H1 (cell line): Measurements from ENCODE around the gene SPDYC. TPM values are rescaled to one million over a fixed set of nuclear protein-coding genes. Genes with fewer than 3 reads are reported as not detected.

Experiments
- CTCF ChIA-PET: fragments of 300-600 bp; sonication (Branson Sonifier 250); formaldehyde crosslinking; loops from one replicate; lab custom pipeline; 2021; ENCODE audit not compliant: partially characterized antibody; lab: Charles Lee
- POLR2A ChIA-PET: fragments of 300-600 bp; sonication (Branson Sonifier 250); formaldehyde crosslinking; loops from one replicate; lab custom pipeline; 2021; ENCODE audit warnings: inconsistent platforms; ENCODE audit not compliant: partially characterized antibody; lab: Charles Lee
- DNase-seq, 2 experiments: peaks; one replicate each; pipeline versions ENCODE4 v3.0.0 to v3.0.0-alpha.2; 2010 to 2022; ENCODE audit warnings: low spot score in 2 of 2, low read depth in 1 of 2, mixed read lengths in 1 of 2
- FAIRE-seq: peaks from 2 replicates; lab custom pipeline; 2011; peaks lifted over from hg19 to GRCh38; lab: Jason Lieb, UNC
- H2AFZ ChIP-seq: 2 replicates; pipeline ENCODE4 v1.8.1; 2012; ENCODE audit warnings: low read length, inconsistent platforms
- H2AK5ac ChIP-seq: 2 replicates; pipeline ENCODE4 v1.6.1; 2013; ENCODE audit warnings: low read depth, low read length
- H2BK120ac ChIP-seq: replicated peaks from 2 replicates; pipeline ENCODE3; 2013; ENCODE audit warnings: low read depth, low read length, inconsistent platforms
- H2BK12ac ChIP-seq: 2 replicates; pipeline ENCODE4 v1.6.1; 2013; ENCODE audit warnings: low read depth, low read length
- H2BK15ac ChIP-seq: 2 replicates; pipeline ENCODE4 v1.6.1; 2013; ENCODE audit warnings: low read length
- H2BK20ac ChIP-seq: 2 replicates; pipeline ENCODE4 v1.6.1; 2013; ENCODE audit warnings: low read length
- H2BK5ac ChIP-seq: 2 replicates; pipeline ENCODE4 v1.6.1; 2013; ENCODE audit warnings: low read depth, low read length
- H3K14ac ChIP-seq: 2 replicates; pipeline ENCODE4 v1.6.1; 2013; ENCODE audit warnings: inconsistent platforms; ENCODE audit not compliant: insufficient read length
- H3K18ac ChIP-seq: 2 replicates; pipeline ENCODE4 v1.6.1; 2013; ENCODE audit warnings: low read length; ENCODE audit errors: extremely low read depth
- H3K23ac ChIP-seq: 2 replicates; pipeline ENCODE4 v1.6.1; 2013; ENCODE audit warnings: inconsistent platforms; ENCODE audit not compliant: insufficient read length
- H3K23me2 ChIP-seq: 2 replicates; pipeline ENCODE4 v1.6.1; 2013; ENCODE audit warnings: low read depth, low read length
- H3K27ac ChIP-seq: 2 replicates; pipeline ENCODE4 v1.6.1; 2011; ENCODE audit warnings: low read depth, low read length, inconsistent platforms
- H3K27me3 ChIP-seq, 4 experiments: replicated peaks in 1 of 4; 1 replicate in 1 of 4; 2 replicates in 3 of 4; pipeline versions ENCODE4 v1.6.1 to v1.8.1; 2011 to 2013; ENCODE audit warnings: low read length in 3 of 4, mild to moderate bottlenecking in 3 of 4, inconsistent platforms in 2 of 4, mixed read lengths in 2 of 4, moderate library complexity in 1 of 4; ENCODE audit not compliant: control insufficient read depth in 3 of 4, insufficient read depth in 3 of 4; ENCODE audit errors: extremely low read depth in 1 of 4
- H3K36me3 ChIP-seq, 4 experiments: 2 replicates each; pipeline versions ENCODE4 v1.6.1 to v1.8.1; 2011 to 2013; ENCODE audit warnings: mild to moderate bottlenecking in 4 of 4, low read length in 3 of 4, moderate library complexity in 2 of 4, control low read depth in 1 of 4, inconsistent platforms in 1 of 4; ENCODE audit not compliant: insufficient read depth in 4 of 4, control insufficient read depth in 2 of 4
- H3K4ac ChIP-seq: replicated peaks from 2 replicates; pipeline ENCODE3; 2013; ENCODE audit warnings: low read length, low read depth, mixed read lengths, inconsistent platforms; ENCODE audit not compliant: insufficient read length
- H3K4me1 ChIP-seq, 4 experiments: replicated peaks in 1 of 4; 1 replicate in 1 of 4; 2 replicates in 3 of 4; pipeline versions ENCODE4 v1.6.1 to v1.8.1; 2011 to 2013; ENCODE audit warnings: low read length in 3 of 4, inconsistent platforms in 2 of 4, mixed read lengths in 1 of 4; ENCODE audit not compliant: insufficient read depth in 4 of 4, control insufficient read depth in 3 of 4
- H3K4me2 ChIP-seq, 2 experiments: 2 replicates each; pipeline versions ENCODE4 v1.6.1 to v1.8.1; 2011 to 2013; ENCODE audit warnings: low read depth in 2 of 2, low read length in 2 of 2, control low read depth in 1 of 2, inconsistent platforms in 1 of 2, mild to moderate bottlenecking in 1 of 2; ENCODE audit not compliant: insufficient read depth in 1 of 2
- H3K4me3 ChIP-seq, 4 experiments: fragments of 200-600, 300-600 bp in 1 of 4; sonication (generic), shearing (Covaris generic), sonication (Bioruptor Twin) in 1 of 4; 2 replicates each; pipeline versions ENCODE4 v1.5.1 to v1.8.1; 2011 to 2016; ENCODE audit warnings: low read length in 4 of 4, low read depth in 3 of 4, control low read depth in 2 of 4, inconsistent platforms in 2 of 4, mild to moderate bottlenecking in 2 of 4, mixed read lengths in 1 of 4, moderate library complexity in 1 of 4; ENCODE audit not compliant: insufficient read depth in 2 of 4; ENCODE audit errors: extremely low read depth in 1 of 4
- H3K56ac ChIP-seq: replicated peaks from 2 replicates; pipeline ENCODE3; 2013; ENCODE audit warnings: low read depth, mild to moderate bottlenecking, mixed read lengths, low read length, inconsistent platforms; ENCODE audit not compliant: insufficient read length
- H3K79me1 ChIP-seq: 2 replicates; pipeline ENCODE4 v1.6.1; 2013; ENCODE audit warnings: low read depth, low read length, control low read depth
- H3K79me2 ChIP-seq, 2 experiments: 2 replicates each; pipeline versions ENCODE4 v1.6.1 to v1.8.1; 2012 to 2013; ENCODE audit warnings: low read length in 2 of 2, mild to moderate bottlenecking in 2 of 2, inconsistent platforms in 1 of 2; ENCODE audit not compliant: insufficient read depth in 2 of 2, control insufficient read depth in 1 of 2
- H3K9ac ChIP-seq, 4 experiments: replicated peaks in 1 of 4; 1 replicate in 1 of 4; 2 replicates in 3 of 4; pipeline versions ENCODE4 v1.6.1 to v1.8.1; 2011 to 2013; ENCODE audit warnings: low read depth in 3 of 4, low read length in 3 of 4, control low read depth in 2 of 4, mild to moderate bottlenecking in 2 of 4, moderate library complexity in 2 of 4, inconsistent platforms in 1 of 4; ENCODE audit errors: extremely low read depth in 1 of 4
- H3K9me3 ChIP-seq, 2 experiments: 2 replicates each; pipeline versions ENCODE4 v1.6.1 to v1.8.1; 2012 to 2013; ENCODE audit warnings: mild to moderate bottlenecking in 2 of 2, moderate library complexity in 2 of 2, control low read depth in 1 of 2, inconsistent platforms in 1 of 2, low read depth in 1 of 2, low read length in 1 of 2, mixed read lengths in 1 of 2; ENCODE audit not compliant: insufficient read depth in 2 of 2
- H4K20me1 ChIP-seq, 2 experiments: replicated peaks in 1 of 2; 2 replicates each; pipeline versions ENCODE3 to v1.8.1; 2011 to 2013; ENCODE audit warnings: inconsistent platforms in 2 of 2, low read length in 2 of 2, mild to moderate bottlenecking in 1 of 2; ENCODE audit not compliant: insufficient read depth in 2 of 2, control insufficient read depth in 1 of 2
- H4K5ac ChIP-seq: 2 replicates; pipeline ENCODE4 v1.6.1; 2013; ENCODE audit warnings: low read length, low read depth, mixed read lengths, inconsistent platforms; ENCODE audit not compliant: insufficient read length
- H4K8ac ChIP-seq: 2 replicates; pipeline ENCODE4 v1.8.0; 2013; ENCODE audit warnings: mild to moderate bottlenecking, moderate library complexity, low read length, inconsistent platforms; ENCODE audit not compliant: insufficient read depth; ENCODE audit errors: extremely low read depth
- H4K91ac ChIP-seq: replicated peaks from 2 replicates; pipeline ENCODE3; 2013; ENCODE audit warnings: low read length, mixed read lengths, inconsistent platforms; ENCODE audit not compliant: insufficient read length
- E2F6 ChIP-seq: IDR thresholded peaks from 2 replicates; pipeline ENCODE4 v1.6.1; 2012; ENCODE audit warnings: inconsistent platforms
- GABPA ChIP-seq: IDR thresholded peaks from 2 replicates; pipeline ENCODE4 v1.6.1; 2011; ENCODE audit warnings: mild to moderate bottlenecking, low read length, moderate library complexity, borderline replicate concordance; ENCODE audit not compliant: insufficient read depth
- KDM1A ChIP-seq: fragments of 200-600, 300-600 bp; sonication (generic); IDR thresholded peaks from 2 replicates; pipeline ENCODE4 v1.7.1; 2016; ENCODE audit warnings: mild to moderate bottlenecking, low read length, borderline replicate concordance
- KDM4A ChIP-seq: IDR thresholded peaks from one replicate; pipeline ENCODE4 v1.7.1; 2012; ENCODE audit warnings: low read depth, mild to moderate bottlenecking, moderate library complexity, low read length, inconsistent platforms; ENCODE audit not compliant: severe bottlenecking
- NANOG ChIP-seq: IDR thresholded peaks from 2 replicates; pipeline ENCODE4 v1.6.1; 2011; ENCODE audit warnings: low read length, low read depth, mild to moderate bottlenecking, inconsistent platforms; ENCODE audit not compliant: insufficient read depth, poor library complexity, severe bottlenecking
- PHF8 ChIP-seq: fragments of 200-600 bp; sonication (generic); conservative IDR thresholded peaks from 2 replicates; pipeline ENCODE4 v1.7.1; 2012; ENCODE audit warnings: low read depth, mild to moderate bottlenecking, inconsistent platforms, low read length, moderate library complexity
- RNF2 ChIP-seq: fragments of 200-900, 300-1000 bp; sonication (generic); IDR thresholded peaks from 2 replicates; pipeline ENCODE4 v1.7.1; 2016; ENCODE audit warnings: borderline replicate concordance, low read depth, mild to moderate bottlenecking, antibody characterized with exemption, low read length; ENCODE audit not compliant: poor library complexity, severe bottlenecking; ENCODE audit errors: missing control alignments
- SAP30 ChIP-seq: fragments of 300-600 bp; sonication (generic); IDR thresholded peaks from 2 replicates; pipeline ENCODE4 v1.7.1; 2012; ENCODE audit warnings: low read length, moderate library complexity, mild to moderate bottlenecking, inconsistent platforms; ENCODE audit not compliant: insufficient read depth, insufficient replicate concordance
- SIX5 ChIP-seq: IDR thresholded peaks from 2 replicates; pipeline ENCODE4 v1.6.1; 2011; ENCODE audit warnings: mild to moderate bottlenecking, low read depth, low read length
- SP1 ChIP-seq: IDR thresholded peaks from 2 replicates; pipeline ENCODE4 v1.6.1; 2011; ENCODE audit warnings: low read depth, low read length
- SUZ12 ChIP-seq: fragments of 200-600 bp; sonication (generic); IDR thresholded peaks from 2 replicates; pipeline ENCODE4 v1.6.1; 2012; ENCODE audit warnings: mild to moderate bottlenecking, inconsistent platforms, low read length, moderate library complexity, mixed read lengths
- ZNF274 ChIP-seq: IDR thresholded peaks from 2 replicates; pipeline ENCODE4 v1.7.0; 2012; ENCODE audit warnings: low read length, borderline replicate concordance; ENCODE audit errors: extremely low read depth
- WGBS, 2 experiments: shearing (Covaris generic) in 1 of 2; methylation state at CpG; one replicate each; pipeline versions ENCODE4 v1.1.6 to v1.1.7; 2013 to 2015; ENCODE audit warnings: low lambda C conversion rate in 2 of 2, mixed read lengths in 2 of 2, inconsistent platforms in 1 of 2, low coverage in 1 of 2, missing lambda C conversion rate in 1 of 2; ENCODE audit not compliant: insufficient replicate concordance in 2 of 2, insufficient coverage in 1 of 2, insufficient read length in 1 of 2; ENCODE audit errors: extremely low coverage in 1 of 2, missing lambda C conversion rate in 1 of 2; 5-methylcytosine and 5-hydroxymethylcytosine counted together
- polyA plus RNA-seq, 7 experiments: library from polyadenylated mRNA; depleted of rRNA in 3 of 7; stranded (reverse) in 5 of 7; unstranded in 2 of 7; fragments of >200 nt in 5 of 7; fragments of 200-250 nt in 2 of 7; gene quantifications; 1 replicate in 5 of 7; 2 replicates in 1 of 7; 4 replicates in 1 of 7; pipeline versions ENCODE4 v1.2.1 to v1.2.3, GENCODE V29; 2011 to 2013; ENCODE audit warnings: missing spikeins in 2 of 7, mixed read lengths in 2 of 7
- total RNA-seq: library from RNA; stranded (reverse); fragmentation: NEBNext Ultra II Directional; extraction: Animal tissue kit (Norgen Biotek cat#: 25700); gene quantifications from 2 replicates; pipeline ENCODE4 v1.2.1, GENCODE V29; 2021

The SPDYC gene
- total and polyA plus RNA-seq, 2 of the 8 experiments (the other 6 are each of a cell fraction or from before 2014, with no cell fraction given): 0.15 TPM; not detected in 1

- H3K4me3 ChIP-seq: no peak overlapping the region
- H3K56ac ChIP-seq: no peak overlapping the region
- peaks cover 5 to 32% (median 25%) of the 10 kb centered on the region in 4 experiments for H3K4me1 ChIP-seq
- peaks cover 29 to 60% (median 47%) of the 10 kb centered on the region in 4 experiments for H3K36me3 ChIP-seq
- DNase-seq: no peak
- H4K20me1 ChIP-seq: no peaks in the 10 kb centered on the region
- ChIA-PET POLR2A (interaction anchor here (0.9 to 13.9 kb wide), 9 partner anchors 11 to 292 kb away, joined by 3 to 324 read pairs (median 9); partner anchors contain the start of gene SPDYC), CTCF (interaction anchor here (0.5 to 11.9 kb wide), 4 partner anchors 13 to 311 kb away, joined by 3 to 184 read pairs (median 46); no protein-coding TSS in a partner anchor)
- no peak overlapping the region for H3K23ac ChIP-seq
- 96% methylated on average over 14 of the region's 14 CpGs; no CpG with 5 or more reads in 1 of the 2 experiments for WGBS, 2 experiments
- H3K18ac ChIP-seq: no peak overlapping the region
- FAIRE-seq: no peak
- H4K8ac ChIP-seq: peak overlapping the region; percentile 42; the same call in 1 of the 2 replicates
- H3K14ac ChIP-seq: no peak overlapping the region
- H2AK5ac ChIP-seq: no peak overlapping the region
- H3K9me3 ChIP-seq: no peaks in the 10 kb centered on the region
- H2BK20ac ChIP-seq: no peak overlapping the region
- H4K91ac ChIP-seq: no peak overlapping the region
- no peak overlapping the region for H4K5ac ChIP-seq
- H3K79me2 ChIP-seq: peaks cover 0 to 9% of the 10 kb centered on the region in 2 experiments; a peak in 1 of 4 replicates
- no peaks in the 10 kb centered on the region for H3K27me3 ChIP-seq
- H3K4me2 ChIP-seq: no peak overlapping the region
- no peak overlapping the region for H3K27ac ChIP-seq
- H3K9ac ChIP-seq: no peak overlapping the region
- no peak overlapping the region for H2AFZ ChIP-seq
- H3K4ac ChIP-seq: no peak overlapping the region
- no peak overlapping the region for H2BK12ac ChIP-seq
- H3K23me2 ChIP-seq: no peaks in the 10 kb centered on the region; the same call in 1 of the 2 replicates
- no peak overlapping the region for H2BK15ac ChIP-seq
- H2BK5ac ChIP-seq: no peak overlapping the region
- H2BK120ac ChIP-seq: no peak overlapping the region
- no peaks in the 10 kb centered on the region for H3K79me1 ChIP-seq
- TF ChIP-seq PHF8: no peak
- TF ChIP-seq E2F6: no peak
- TF ChIP-seq KDM1A: no peak
- TF ChIP-seq SAP30: no peak
- TF ChIP-seq RNF2: no peak
- no peak for TF ChIP-seq KDM4A
- no peak for TF ChIP-seq NANOG
- no peak for TF ChIP-seq SP1
- no peak for TF ChIP-seq ZNF274
- no peak for TF ChIP-seq SUZ12
- no peak for TF ChIP-seq GABPA
- no peak for TF ChIP-seq SIX5
These were observed 40.3 kb downstream of the SPDYC start for GRCh38 chr11:65210361-65210731.
